Transverse colon (tissue), 4 donors: ENCODE measurements around the gene LPCAT1. TPM values are rescaled to one million over a fixed set of nuclear protein-coding genes. Genes with fewer than 3 reads are reported as not detected.
"Not testable (repeated sequence)": the region's sequence is repeated elsewhere in the genome, so short reads cannot be mapped to it uniquely, and the experiment has no call there.

Source experiments
- DNase-seq: peaks from one replicate; pipeline ENCODE4 v3.0.0-alpha.2; 2019
- H3K27ac ChIP-seq, 4 donors: fragments of 200-600 bp; sonication (generic); 2 replicates each; pipeline ENCODE4 v1.5.1; 2016 to 2018; ENCODE audit warnings: inconsistent platforms in 4 of 4
- H3K27me3 ChIP-seq: fragments of 200-600 bp; sonication (generic); 2 replicates; pipeline ENCODE4 v1.5.1; 2017; ENCODE audit warnings: inconsistent platforms
- H3K36me3 ChIP-seq, 4 donors: fragments of 200-600 bp; sonication (generic); 2 replicates each; pipeline ENCODE4 v1.5.1; 2017 to 2019; ENCODE audit warnings: inconsistent platforms in 4 of 4
- H3K4me1 ChIP-seq, 4 donors: fragments of 200-600 bp; sonication (generic); 2 replicates each; pipeline ENCODE4 v1.5.1; 2017 to 2020; ENCODE audit warnings: inconsistent platforms in 4 of 4
- H3K4me3 ChIP-seq, 4 donors: fragments of 200-600 bp; sonication (generic); 1 replicate in 1 of 4; 2 replicates in 3 of 4; pipeline versions ENCODE4 v1.5.1 to v1.6.1; 2017 to 2019; ENCODE audit warnings: inconsistent platforms in 4 of 4
- H3K9me3 ChIP-seq, 2 donors: fragments of 200-600 bp; sonication (generic); 2 replicates each; pipeline ENCODE4 v1.5.1; 2017 to 2019; ENCODE audit warnings: inconsistent platforms in 2 of 2
- CTCF ChIP-seq, 5 experiments: fragments of 200-600 bp in 3 of 5; fragments of 450-650 bp in 2 of 5; sonication (generic) in 3 of 5; IDR thresholded peaks; 1 replicate in 2 of 5; 2 replicates in 3 of 5; pipeline ENCODE4 v1.5.1; 2016 to 2017; ENCODE audit warnings: antibody characterized with exemption in 5 of 5, inconsistent platforms in 3 of 5, mild to moderate bottlenecking in 2 of 5, moderate library complexity in 1 of 5
- EP300 ChIP-seq: sonication (generic); formaldehyde crosslinking; IDR thresholded peaks from one replicate; pipeline ENCODE4 v1.6.1; 2017; ENCODE audit warnings: antibody characterized with exemption, low read depth
- POLR2A ChIP-seq: fragments of 450-650 bp; IDR thresholded peaks from one replicate; pipeline ENCODE4 v1.6.1; 2016; ENCODE audit warnings: antibody characterized with exemption, mild to moderate bottlenecking, moderate library complexity
- POLR2AphosphoS5 ChIP-seq, 3 donors: sonication (generic); formaldehyde crosslinking; IDR thresholded peaks; one replicate each; pipeline ENCODE4 v1.6.1; 2016; ENCODE audit warnings: antibody characterized with exemption in 3 of 3
- WGBS, 2 donors: methylation state at CpG; one replicate each; pipeline ENCODE4 v1.1.5; 2018; ENCODE audit warnings: low coverage in 1 of 2; 5-methylcytosine and 5-hydroxymethylcytosine counted together
- in situ Hi-C, 4 donors: fragments of 200-750 bp; cut with MboI; loops; one replicate each; pipeline versions ENCODE4 v1.15.0 to v1.15.1; 2017; ENCODE audit warnings: low sequenced_read_pairs in 3 of 4, low pct_ligation_motif_present in 1 of 4, low pct_unique_long_range_greater_than_20kb in 1 of 4
- intact Hi-C: fragments of 100-400 bp; cut with DNase I; formaldehyde crosslinking; loops from one replicate; pipeline ENCODE4 v1.15.1; 2023; ENCODE audit warnings: low total_unique reads
- total RNA-seq, 4 donors: library from RNA; depleted of rRNA; stranded (reverse); fragments of >200 nt; gene quantifications; one replicate each; pipeline ENCODE4 v1.1.0, GENCODE V29; 2016

Gene LPCAT1
- total RNA-seq, 4 donors from 2014 or later = 10.0 to 50.5 (median 21.0) TPM

DNA sequence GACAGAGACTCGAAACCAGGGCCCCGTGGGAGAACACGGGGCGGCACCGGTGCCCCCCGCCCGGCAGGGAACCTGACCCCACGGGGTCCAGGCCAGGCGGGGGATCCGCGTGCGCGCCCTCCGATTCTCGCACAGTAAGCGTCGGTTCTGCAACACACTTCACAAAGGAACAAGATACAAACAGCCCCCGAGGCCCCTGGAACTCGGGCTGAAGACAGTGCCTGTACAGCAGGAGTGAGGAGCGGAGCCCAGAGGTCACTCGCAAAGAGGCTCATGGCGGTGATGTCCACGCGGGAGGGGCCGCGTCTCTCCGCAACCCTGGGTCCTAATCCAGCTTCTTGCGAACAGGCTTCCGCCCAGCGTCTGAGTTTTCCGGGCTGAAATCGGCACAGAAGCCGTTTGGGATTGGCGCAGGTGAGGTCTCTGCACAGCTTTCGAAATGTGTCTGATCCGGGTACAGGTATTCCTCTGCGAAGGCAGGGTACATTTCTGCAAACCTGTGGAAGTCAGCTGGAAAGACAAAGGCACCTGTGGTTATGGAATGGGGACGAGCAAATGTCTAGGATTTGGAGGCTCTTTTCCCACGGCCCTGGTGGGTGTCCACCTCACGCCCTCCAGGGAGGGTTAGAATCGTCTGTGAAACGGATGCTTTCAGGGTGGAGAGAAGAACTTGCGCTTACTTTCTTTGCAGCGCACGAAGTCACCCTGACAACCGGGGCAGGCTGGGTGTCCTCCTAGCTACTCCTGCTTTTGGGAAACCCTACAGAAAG is 60.2 kb downstream of the LPCAT1 start:
- Histone ChIP-seq H3K27ac (no peak overlapping the region), H3K36me3 (peaks cover 0 to 8% (median 0%) of the 10 kb centered on the region in 4 donors), H3K4me3 (no peak overlapping the region), H3K4me1 (no peaks in the 10 kb centered on the region), H3K9me3 (no peaks in the 10 kb centered on the region), H3K27me3 (no peaks in the 10 kb centered on the region)
- in situ Hi-C loops (no loop called here), intact Hi-C loops (no loop called here)
- no peak for DNase-seq
- TF ChIP-seq POLR2AphosphoS5 (IDR thresholded peaks at IDR 0.05) (no peak), CTCF (IDR thresholded peaks at IDR 0.05) (no peak), POLR2A (no peak), EP300 (no peak)
- 92 to 97% methylated on average over 16 to 45 of the region's 46 CpGs for WGBS, 2 donors

GRCh38 chr5:1462358-1462757 is 61.4 kb downstream of the LPCAT1 start:
- WGBS, 2 donors = 91% methylated on average over 20 of the region's 20 CpGs; no CpG with 5 or more reads in 1 of the 2 donors
- H3K27me3 ChIP-seq = no peaks in the 10 kb centered on the region
- no peak overlapping the region for H3K4me3 ChIP-seq
- no peaks in the 10 kb centered on the region for H3K4me1 ChIP-seq
- H3K36me3 ChIP-seq = peaks cover 0 to 8% (median 0%) of the 10 kb centered on the region in 4 donors
- in situ Hi-C loops (no loop called here), intact Hi-C loops (no loop called here)
- DNase-seq = no peak
- no peak overlapping the region for H3K27ac ChIP-seq
- TF ChIP-seq EP300 (no peak), CTCF (IDR thresholded peaks at IDR 0.05) (no peak)
- no peaks in the 10 kb centered on the region for H3K9me3 ChIP-seq

- Histone ChIP-seq H3K36me3 (peaks cover 0 to 8% (median 0%) of the 10 kb centered on the region in 4 donors), H3K27me3 (no peaks in the 10 kb centered on the region), H3K4me1 (no peaks in the 10 kb centered on the region), H3K9me3 (peaks cover 4 to 6% of the 10 kb centered on the region in 2 donors), H3K27ac (no peak overlapping the region), H3K4me3 (no peak overlapping the region)
- intact Hi-C loops (no loop called here), in situ Hi-C loops (no loop called here)
- no peak for DNase-seq
- no peak for TF ChIP-seq POLR2AphosphoS5 (IDR thresholded peaks at IDR 0.05)
- TF ChIP-seq POLR2A = no peak
- no peak for TF ChIP-seq EP300
- no peak for TF ChIP-seq CTCF (IDR thresholded peaks at IDR 0.05)
- WGBS, 2 donors = 95 to 99% methylated on average over 9 to 10 of the region's 10 CpGs
Measured at GRCh38 chr5:1461396-1461795, 62.4 kb downstream of the LPCAT1 start.

DNA sequence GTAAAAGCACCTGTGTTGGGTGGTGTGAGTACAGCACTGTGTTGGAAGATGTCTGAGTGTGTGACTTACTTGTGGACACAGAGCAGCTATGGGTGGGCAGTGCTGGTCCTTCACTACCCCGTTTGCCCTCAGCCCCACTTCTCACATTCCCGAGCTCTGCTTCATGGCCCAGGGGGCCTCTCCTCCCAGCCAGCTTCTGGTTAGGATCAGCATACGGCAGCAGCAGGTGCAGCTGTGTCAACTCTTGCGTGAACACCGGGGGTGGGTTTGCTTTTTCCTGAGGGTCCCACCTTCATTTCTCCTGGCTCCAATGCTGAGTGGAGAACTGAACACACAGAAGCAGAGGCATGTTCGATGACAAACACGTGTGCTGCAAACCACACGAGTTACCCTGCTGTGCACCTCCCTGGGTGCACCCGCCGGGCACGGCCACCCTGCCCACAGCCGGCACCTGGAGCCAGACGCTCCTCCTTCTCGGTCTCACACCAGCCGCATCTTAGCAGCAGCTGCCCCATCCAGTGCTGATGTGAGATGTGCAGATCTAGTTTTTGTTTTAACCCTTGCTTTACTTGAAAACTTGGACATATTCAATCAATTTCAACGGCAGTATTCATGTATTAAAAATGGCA is 63.6 kb downstream of the LPCAT1 start:
- TF ChIP-seq EP300 (no peak), POLR2AphosphoS5 (IDR thresholded peaks at IDR 0.05) (no peak), POLR2A (no peak), CTCF (IDR thresholded peaks at IDR 0.05) (no peak)
- WGBS, 2 donors = 83 to 91% methylated on average over 1 to 16 of the region's 16 CpGs
- Histone ChIP-seq H3K4me3 (no peak overlapping the region), H3K4me1 (no peaks in the 10 kb centered on the region), H3K27me3 (no peaks in the 10 kb centered on the region), H3K27ac (no peak overlapping the region), H3K9me3 (peaks cover 14% of the 10 kb centered on the region in 2 donors), H3K36me3 (peaks cover 0 to 8% (median 0%) of the 10 kb centered on the region in 4 donors)
- intact Hi-C loops (no loop called here), in situ Hi-C loops (no loop called here)
- DNase-seq = no peak

DNA sequence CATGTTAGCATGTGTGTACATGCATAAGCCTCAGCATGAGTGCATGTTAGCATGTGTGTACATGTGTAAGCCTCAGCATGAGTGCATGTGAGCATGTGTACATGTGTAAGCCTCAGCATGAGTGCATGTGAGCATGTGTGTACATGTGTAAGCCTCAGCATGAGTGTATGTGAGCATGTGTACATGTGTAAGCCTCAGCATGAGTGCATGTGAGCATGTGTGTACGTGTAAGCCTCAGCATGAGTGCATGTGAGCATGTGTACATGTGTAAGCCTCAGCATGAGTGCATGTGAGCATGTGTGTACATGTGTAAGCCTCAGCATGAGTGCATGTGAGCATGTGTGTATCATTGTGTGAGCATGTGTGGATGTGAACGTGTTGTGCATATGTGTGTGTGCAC is 64.3 kb downstream of the LPCAT1 start:
- H3K4me1 ChIP-seq, H3K27ac ChIP-seq, DNase-seq, intact Hi-C loops, H3K4me3 ChIP-seq, H3K36me3 ChIP-seq, in situ Hi-C loops, H3K27me3 ChIP-seq: not testable (repeated sequence)
- peaks cover 14 to 16% of the 10 kb centered on the region in 2 donors for H3K9me3 ChIP-seq
- WGBS, 2 donors = 50 to 81% methylated on average over 1 to 2 of the region's 2 CpGs

DNA sequence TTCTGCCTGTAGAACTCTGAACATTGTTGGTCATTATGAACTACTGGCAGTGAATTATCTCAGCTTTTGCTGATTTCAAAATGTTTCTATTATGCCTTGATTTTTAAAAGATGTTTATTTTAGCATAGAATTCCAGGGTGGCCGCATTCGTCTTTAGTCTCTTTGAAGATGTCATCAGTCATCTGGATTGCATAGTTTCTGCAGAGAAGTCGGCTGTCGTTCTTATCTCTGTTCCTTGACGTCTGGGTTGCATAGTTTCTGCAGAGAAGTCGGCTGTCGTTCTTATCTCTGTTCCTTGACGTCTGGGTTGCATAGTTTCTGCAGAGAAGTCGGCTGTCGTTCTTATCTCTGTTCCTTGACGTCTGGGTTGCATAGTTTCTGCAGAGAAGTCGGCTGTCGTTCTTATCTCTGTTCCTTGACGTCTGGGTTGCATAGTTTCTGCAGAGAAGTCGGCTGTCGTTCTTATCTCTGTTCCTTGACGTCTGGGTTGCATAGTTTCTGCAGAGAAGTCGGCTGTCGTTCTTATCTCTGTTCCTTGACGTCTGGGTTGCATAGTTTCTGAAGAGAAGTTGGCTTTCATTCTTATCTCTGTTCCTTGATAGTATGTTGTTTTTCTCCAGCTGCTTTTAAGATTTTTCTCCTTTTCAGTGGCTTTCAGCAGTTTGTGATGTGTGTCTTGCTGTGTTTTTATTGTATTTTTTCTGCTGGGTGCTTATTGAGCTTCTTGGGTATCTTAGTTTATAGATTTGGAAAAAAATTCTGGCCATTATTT is 67.5 kb downstream of the LPCAT1 start:
- H3K27me3 ChIP-seq, intact Hi-C loops, DNase-seq, in situ Hi-C loops, H3K27ac ChIP-seq, H3K36me3 ChIP-seq, H3K4me3 ChIP-seq, H3K4me1 ChIP-seq: not testable (repeated sequence)
- H3K9me3 ChIP-seq = peaks cover 23 to 25% of the 10 kb centered on the region in 2 donors
- 90 to 92% methylated on average over 2 to 13 of the region's 20 CpGs for WGBS, 2 donors
